Measurements from ENCODE around the gene TNIP3.

Gene TNIP3

DNA sequence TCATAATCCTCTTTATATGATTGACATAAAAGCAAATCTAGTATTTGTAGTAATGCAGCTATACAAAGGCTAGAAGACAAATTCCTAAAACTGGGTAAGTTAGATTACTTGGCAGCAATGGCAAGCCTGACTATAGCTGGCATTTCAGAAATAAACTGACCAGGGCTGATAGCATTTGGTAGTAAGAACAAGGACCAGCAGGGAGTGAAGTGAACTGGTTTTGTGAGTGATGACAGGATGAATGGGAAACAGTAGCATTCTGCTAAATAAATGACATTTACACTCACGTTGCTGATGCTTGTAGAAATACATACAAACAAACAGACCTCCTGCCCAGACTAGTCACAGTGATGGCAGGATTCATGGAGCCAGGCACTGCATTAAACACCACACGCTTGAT lies 31.5 kb upstream of the TNIP3 start:
- Histone ChIP-seq H3K4me3 (no peak overlapping the region), H3K9ac (ENCODE audit: insufficient read length) (peak overlapping the region; percentile 32), H3K27ac (peak overlapping the region; percentile 28; the same call in 1 of the 2 replicates), H3K36me3 (ENCODE audit: insufficient read depth, low read length) (no peaks in the 10 kb centered on the region), H3K9me3 (ENCODE audit: low read depth, low read length) (no peaks in the 10 kb centered on the region)
- no peak for TF ChIP-seq POLR2AphosphoS5 (IDR thresholded peaks at IDR 0.05; ENCODE audit: borderline replicate concordance, low read depth, low read length)
- TF ChIP-seq FOXP2 (optimal IDR thresholded peaks at IDR 0.05; ENCODE audit: control extremely low read depth, extremely low read length, insufficient read depth): no peak
- TF ChIP-seq EZH2 (IDR thresholded peaks at IDR 0.05): no peak
- no peak for DNase-seq (ENCODE audit: low read depth, low spot score)

DNA sequence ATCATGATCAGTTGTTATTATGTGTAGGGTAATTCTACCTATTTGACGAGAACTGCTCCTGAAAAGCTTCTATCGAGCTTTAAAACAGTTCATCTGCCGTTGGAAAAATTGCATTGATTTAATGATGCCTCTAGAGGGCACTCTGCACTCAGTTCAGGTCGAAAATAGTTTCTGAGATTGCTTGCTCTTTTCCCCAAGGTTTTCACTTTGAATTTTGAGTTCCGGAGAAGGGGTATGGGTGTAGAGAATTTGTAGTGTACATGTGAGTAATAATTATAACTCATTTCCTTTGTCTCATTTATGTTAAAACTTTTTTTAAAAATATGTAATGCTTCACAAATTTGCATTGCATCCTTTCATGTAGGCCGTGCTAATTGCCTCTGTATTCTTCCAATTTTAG lies 28.4 kb upstream of the TNIP3 start:
- Histone ChIP-seq H3K4me3 (peak overlapping the region; percentile 39), H3K36me3 (ENCODE audit: insufficient read depth, low read length) (no peaks in the 10 kb centered on the region), H3K9ac (ENCODE audit: insufficient read length) (no peak overlapping the region), H3K9me3 (ENCODE audit: low read depth, low read length) (no peaks in the 10 kb centered on the region), H3K27ac (0 out of 2 replicates have a peak overlapping the region, but pooled peaks have one; percentile 12)
- no peak for DNase-seq (ENCODE audit: low read depth, low spot score)
- TF ChIP-seq FOXP2 (optimal IDR thresholded peaks at IDR 0.05; ENCODE audit: control extremely low read depth, extremely low read length, insufficient read depth) (no peak), EZH2 (IDR thresholded peaks at IDR 0.05) (no peak), POLR2AphosphoS5 (IDR thresholded peaks at IDR 0.05; ENCODE audit: borderline replicate concordance, low read depth, low read length) (no peak)

DNA sequence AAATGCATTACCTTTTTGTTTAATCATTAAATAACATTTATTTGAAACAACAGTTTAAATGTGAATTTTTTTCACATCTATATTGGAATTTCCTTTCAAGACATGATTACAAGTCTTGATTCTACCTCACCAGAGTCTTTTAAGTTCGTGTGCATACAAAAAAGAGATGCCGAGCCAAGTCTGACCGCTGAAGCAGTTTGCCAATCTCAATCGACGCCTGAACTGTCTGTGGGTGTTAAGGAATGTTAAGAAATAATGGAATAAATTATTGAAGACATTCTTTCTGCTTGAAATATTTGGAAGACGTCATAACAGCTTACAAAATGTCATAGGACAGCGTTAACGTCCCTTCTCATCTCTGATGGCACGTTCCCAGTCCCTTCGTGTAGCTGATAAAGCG lies 27.9 kb upstream of the TNIP3 start:
- no peak overlapping the region for H3K9ac ChIP-seq (ENCODE audit: insufficient read length)
- no peak for TF ChIP-seq EZH2 (IDR thresholded peaks at IDR 0.05)
- TF ChIP-seq POLR2AphosphoS5 (IDR thresholded peaks at IDR 0.05; ENCODE audit: borderline replicate concordance, low read depth, low read length): no peak
- TF ChIP-seq FOXP2 (optimal IDR thresholded peaks at IDR 0.05; ENCODE audit: control extremely low read depth, extremely low read length, insufficient read depth): no peak
- no peaks in the 10 kb centered on the region for H3K36me3 ChIP-seq (ENCODE audit: insufficient read depth, low read length)
- H3K4me3 ChIP-seq: peak overlapping the region; percentile 39; the same call in 1 of the 2 replicates
- DNase-seq (ENCODE audit: low read depth, low spot score): no peak
- H3K27ac ChIP-seq: no peak overlapping the region
- H3K9me3 ChIP-seq (ENCODE audit: low read depth, low read length): no peaks in the 10 kb centered on the region

DNA sequence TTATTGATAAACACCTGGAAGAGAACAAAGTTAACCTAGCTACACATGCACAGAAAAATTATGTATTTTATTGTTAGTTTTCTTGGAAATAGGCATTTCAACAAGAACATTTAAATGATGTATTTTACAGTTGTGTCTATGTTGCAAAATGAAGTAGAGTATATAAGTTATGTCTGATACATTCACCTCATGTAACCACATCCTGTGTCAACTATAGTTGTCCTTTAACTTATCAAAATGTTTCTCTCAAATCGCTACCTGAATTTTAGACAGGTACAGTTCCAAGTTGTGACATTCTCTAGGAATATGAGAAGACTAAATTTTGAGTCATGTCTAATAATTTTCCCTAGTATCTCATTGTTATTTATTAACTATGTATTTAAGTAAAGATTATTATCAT lies 27.2 kb upstream of the TNIP3 start:
- no peak for TF ChIP-seq EZH2 (IDR thresholded peaks at IDR 0.05)
- no peak for TF ChIP-seq POLR2AphosphoS5 (IDR thresholded peaks at IDR 0.05; ENCODE audit: borderline replicate concordance, low read depth, low read length)
- TF ChIP-seq FOXP2 (optimal IDR thresholded peaks at IDR 0.05; ENCODE audit: control extremely low read depth, extremely low read length, insufficient read depth): no peak
- Histone ChIP-seq H3K27ac (no peak overlapping the region), H3K36me3 (ENCODE audit: insufficient read depth, low read length) (no peaks in the 10 kb centered on the region), H3K9ac (ENCODE audit: insufficient read length) (no peak overlapping the region), H3K9me3 (ENCODE audit: low read depth, low read length) (no peaks in the 10 kb centered on the region), H3K4me3 (no peak overlapping the region)
- DNase-seq (ENCODE audit: low read depth, low spot score): no peak

DNA sequence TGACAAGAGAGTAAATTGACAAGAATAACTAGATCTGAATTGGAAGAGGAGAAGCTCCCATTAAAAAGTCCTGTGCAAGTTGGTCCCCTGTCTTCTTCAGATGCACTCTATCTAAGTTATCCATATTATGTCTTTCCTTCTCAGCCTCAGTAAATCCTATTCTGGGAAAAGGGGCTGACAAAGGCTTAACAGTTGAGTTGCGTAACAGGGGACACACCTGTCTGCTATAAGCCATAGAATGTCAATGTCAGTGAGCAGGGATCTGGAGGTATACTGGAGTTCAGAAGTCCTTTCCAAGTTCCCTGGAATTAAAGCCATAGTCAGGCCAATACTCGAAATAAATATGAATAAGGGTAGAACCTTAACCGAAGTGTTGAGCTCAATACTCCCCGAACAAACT lies 26.3 kb upstream of the TNIP3 start:
- TF ChIP-seq POLR2AphosphoS5 (IDR thresholded peaks at IDR 0.05; ENCODE audit: borderline replicate concordance, low read depth, low read length) (no peak), EZH2 (IDR thresholded peaks at IDR 0.05) (no peak), FOXP2 (optimal IDR thresholded peaks at IDR 0.05; ENCODE audit: control extremely low read depth, extremely low read length, insufficient read depth) (no peak)
- DNase-seq (ENCODE audit: low read depth, low spot score): no peak
- H3K9ac ChIP-seq (ENCODE audit: insufficient read length): no peak overlapping the region
- H3K27ac ChIP-seq: no peak overlapping the region
- H3K9me3 ChIP-seq (ENCODE audit: low read depth, low read length): no peaks in the 10 kb centered on the region
- no peaks in the 10 kb centered on the region for H3K36me3 ChIP-seq (ENCODE audit: insufficient read depth, low read length)
- no peak overlapping the region for H3K4me3 ChIP-seq

DNA sequence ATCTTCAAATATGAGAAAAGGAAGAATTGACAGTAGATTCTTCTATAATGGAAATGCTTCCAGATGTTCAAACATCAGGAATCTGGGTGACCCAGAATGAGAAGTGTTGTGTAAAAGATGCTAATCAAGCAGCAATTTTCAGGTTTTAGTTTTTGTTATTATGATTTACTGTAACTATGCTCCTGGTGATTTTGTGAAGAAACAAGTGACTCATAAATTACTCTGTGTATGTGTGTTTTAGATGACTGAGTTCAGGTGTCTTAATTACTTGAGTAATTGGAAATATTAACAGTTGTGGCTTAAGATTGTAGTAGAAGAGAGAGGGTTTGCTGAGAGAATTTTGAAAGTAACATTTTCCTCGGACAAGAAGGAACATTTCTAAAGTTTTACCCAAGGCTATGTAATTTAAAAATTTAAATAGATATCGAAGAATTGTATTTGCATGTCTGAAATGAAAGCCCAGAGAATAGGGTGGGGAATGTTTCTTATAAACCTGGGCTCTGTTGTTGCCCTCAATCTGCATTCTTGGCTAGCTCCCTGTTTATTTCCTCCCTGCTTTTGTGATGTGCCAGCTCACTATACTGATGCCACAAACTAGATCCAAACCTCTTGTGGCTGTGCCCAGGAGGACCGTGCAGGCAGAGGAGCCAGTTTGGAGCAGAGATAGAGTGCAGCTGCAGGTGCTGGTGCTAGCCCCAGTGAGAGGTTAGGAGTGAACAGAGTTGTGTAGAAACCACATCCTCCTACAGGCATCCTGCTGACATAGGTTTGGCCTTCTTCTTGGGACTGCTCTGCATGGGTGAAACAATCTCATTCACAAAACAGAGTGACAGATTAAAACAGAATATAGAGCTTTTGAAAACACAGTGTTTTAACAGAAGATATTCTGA lies 25.4 kb upstream of the TNIP3 start:
- Histone ChIP-seq H3K9me3 (ENCODE audit: low read depth, low read length) (no peaks in the 10 kb centered on the region), H3K27ac (no peak overlapping the region), H3K36me3 (ENCODE audit: insufficient read depth, low read length) (no peaks in the 10 kb centered on the region), H3K4me3 (no peak overlapping the region), H3K9ac (ENCODE audit: insufficient read length) (no peak overlapping the region)
- no peak for DNase-seq (ENCODE audit: low read depth, low spot score)
- TF ChIP-seq EZH2 (IDR thresholded peaks at IDR 0.05) (no peak), FOXP2 (optimal IDR thresholded peaks at IDR 0.05; ENCODE audit: control extremely low read depth, extremely low read length, insufficient read depth) (no peak), POLR2AphosphoS5 (IDR thresholded peaks at IDR 0.05; ENCODE audit: borderline replicate concordance, low read depth, low read length) (no peak)

DNA sequence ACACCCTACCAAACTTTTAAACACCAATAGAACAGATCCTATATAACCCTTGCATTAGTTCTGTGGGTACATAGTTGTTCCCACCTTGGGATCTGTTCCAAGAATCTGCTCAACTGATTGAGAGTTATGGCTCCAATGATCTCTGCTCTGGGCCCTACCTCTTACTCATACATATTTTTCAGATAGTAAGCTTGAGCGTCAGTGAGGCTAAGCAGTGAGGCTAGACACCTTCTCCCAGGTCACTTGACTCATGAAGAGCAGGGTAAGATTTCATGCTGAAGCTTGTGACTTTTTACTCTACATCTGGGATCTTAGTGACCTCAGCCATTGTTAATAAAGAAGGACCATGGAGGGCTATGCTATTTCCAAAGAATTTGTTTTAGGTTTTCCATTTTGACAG lies 23.1 kb upstream of the TNIP3 start:
- Histone ChIP-seq H3K9me3 (ENCODE audit: low read depth, low read length) (no peaks in the 10 kb centered on the region), H3K4me3 (no peak overlapping the region), H3K9ac (ENCODE audit: insufficient read length) (no peak overlapping the region), H3K36me3 (ENCODE audit: insufficient read depth, low read length) (no peaks in the 10 kb centered on the region), H3K27ac (no peak overlapping the region)
- DNase-seq (ENCODE audit: low read depth, low spot score): no peak
- TF ChIP-seq FOXP2 (optimal IDR thresholded peaks at IDR 0.05; ENCODE audit: control extremely low read depth, extremely low read length, insufficient read depth) (no peak), POLR2AphosphoS5 (IDR thresholded peaks at IDR 0.05; ENCODE audit: borderline replicate concordance, low read depth, low read length) (no peak), EZH2 (IDR thresholded peaks at IDR 0.05) (no peak)

DNA sequence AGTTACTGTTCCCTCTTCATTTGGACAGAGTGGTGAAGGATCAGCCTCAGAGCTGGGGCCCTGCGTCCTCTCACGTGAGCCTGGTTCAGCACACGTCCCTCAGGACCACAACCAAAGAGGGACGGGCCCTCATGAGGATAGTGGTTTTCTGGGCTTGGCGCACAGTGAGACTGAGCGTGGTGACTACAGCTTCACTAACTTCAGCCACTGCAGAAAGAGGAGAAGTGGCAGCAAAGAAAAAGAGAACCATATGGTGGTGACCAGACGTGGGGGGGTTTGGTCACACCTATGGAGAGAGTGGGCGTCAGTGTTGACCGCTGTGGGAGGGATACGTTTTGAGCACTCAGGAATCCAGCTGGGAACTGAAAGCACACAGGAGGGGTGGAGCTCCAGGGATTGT lies 21.8 kb upstream of the TNIP3 start:
- no peaks in the 10 kb centered on the region for H3K36me3 ChIP-seq (ENCODE audit: insufficient read depth, low read length)
- H3K9ac ChIP-seq (ENCODE audit: insufficient read length): no peak overlapping the region
- no peak overlapping the region for H3K27ac ChIP-seq
- no peaks in the 10 kb centered on the region for H3K9me3 ChIP-seq (ENCODE audit: low read depth, low read length)
- no peak for DNase-seq (ENCODE audit: low read depth, low spot score)
- H3K4me3 ChIP-seq: no peak overlapping the region
- TF ChIP-seq POLR2AphosphoS5 (IDR thresholded peaks at IDR 0.05; ENCODE audit: borderline replicate concordance, low read depth, low read length) (no peak), FOXP2 (optimal IDR thresholded peaks at IDR 0.05; ENCODE audit: control extremely low read depth, extremely low read length, insufficient read depth) (no peak), EZH2 (IDR thresholded peaks at IDR 0.05) (no peak)

Measured in SK-N-MC (cell line).